ENCODE results near the gene ADCYAP1R1. TPM values are rescaled to one million over a fixed set of nuclear protein-coding genes. Genes with fewer than 3 reads are reported as not detected.

Gene ADCYAP1R1
- polyA plus RNA-seq, 3 donors, result not detected

GRCh38 chr7:31028006-31028405 is 24.1 kb upstream of the ADCYAP1R1 start:
- Histone ChIP-seq H3K79me2 (ENCODE audit: insufficient read depth, low read length) (no peaks in the 10 kb centered on the region), H3K4me2 (replicated peaks; ENCODE audit: extremely low read depth, low read length, poor library complexity, severe bottlenecking) (no peak overlapping the region), H2AFZ (ENCODE audit: insufficient read depth, low read depth, low read length, poor library complexity, severe bottlenecking) (no peak overlapping the region), H3K9ac (ENCODE audit: insufficient read depth, low read length, poor library complexity, severe bottlenecking) (no peak overlapping the region), H3K27me3 (ENCODE audit: control insufficient read depth in 2 of 2, insufficient read depth in 2 of 2, low read length in 2 of 2) (no peaks in the 10 kb centered on the region), H3K4me3 (replicated peaks in 1 of 3; ENCODE audit: low read depth in 2 of 3, low read length in 3 of 3) (no peak overlapping the region), H4K20me1 (ENCODE audit: insufficient read depth, low read length) (no peaks in the 10 kb centered on the region), H3K27ac (ENCODE audit: low read depth in 1 of 2, low read length in 2 of 2) (no peak overlapping the region), H3K9me3 (replicated peaks in 1 of 2; ENCODE audit: control insufficient read depth in 1 of 2, insufficient read depth in 1 of 2, low read length in 2 of 2) (no peaks in the 10 kb centered on the region), H3K4me1 (ENCODE audit: control insufficient read depth in 1 of 2, insufficient read depth in 2 of 2, low read length in 2 of 2) (no peaks in the 10 kb centered on the region), H3K36me3 (replicated peaks in 1 of 2; ENCODE audit: control insufficient read depth in 1 of 2, insufficient read depth in 2 of 2, low read length in 2 of 2) (no peaks in the 10 kb centered on the region)
- no peak for DNase-seq
- Mint-ChIP-seq H3K9me3 (peaks cover 0 to 11% (median 4%) of the 10 kb centered on the region in 7 donors), H3K27ac (no peak overlapping the region), H3K27me3 (ENCODE audit: low read depth in 3 of 3) (peaks cover 0 to 19% (median 8%) of the 10 kb centered on the region in 3 donors), H3K36me3 (no peaks in the 10 kb centered on the region), H3K4me1 (peaks cover 1% of the 10 kb centered on the region), H3K4me3 (no peak overlapping the region)
- TF ChIP-seq, protein P1, sequence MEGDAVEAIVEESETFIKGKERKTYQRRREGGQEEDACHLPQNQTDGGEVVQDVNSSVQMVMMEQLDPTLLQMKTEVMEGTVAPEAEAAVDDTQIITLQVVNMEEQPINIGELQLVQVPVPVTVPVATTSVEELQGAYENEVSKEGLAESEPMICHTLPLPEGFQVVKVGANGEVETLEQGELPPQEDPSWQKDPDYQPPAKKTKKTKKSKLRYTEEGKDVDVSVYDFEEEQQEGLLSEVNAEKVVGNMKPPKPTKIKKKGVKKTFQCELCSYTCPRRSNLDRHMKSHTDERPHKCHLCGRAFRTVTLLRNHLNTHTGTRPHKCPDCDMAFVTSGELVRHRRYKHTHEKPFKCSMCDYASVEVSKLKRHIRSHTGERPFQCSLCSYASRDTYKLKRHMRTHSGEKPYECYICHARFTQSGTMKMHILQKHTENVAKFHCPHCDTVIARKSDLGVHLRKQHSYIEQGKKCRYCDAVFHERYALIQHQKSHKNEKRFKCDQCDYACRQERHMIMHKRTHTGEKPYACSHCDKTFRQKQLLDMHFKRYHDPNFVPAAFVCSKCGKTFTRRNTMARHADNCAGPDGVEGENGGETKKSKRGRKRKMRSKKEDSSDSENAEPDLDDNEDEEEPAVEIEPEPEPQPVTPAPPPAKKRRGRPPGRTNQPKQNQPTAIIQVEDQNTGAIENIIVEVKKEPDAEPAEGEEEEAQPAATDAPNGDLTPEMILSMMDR (IDR thresholded peaks at IDR 0.05), result no peak
- 90% methylated on average over 5 of the region's 5 CpGs for whole genome bisulfite sequencing (ENCODE audit: insufficient coverage)
- intact Hi-C loops (cut with micrococcal nuclease), result no loop called here

GRCh38 chr7:31028417-31028992 is 23.6 kb upstream of the ADCYAP1R1 start:
- Histone ChIP-seq H3K9me3 (replicated peaks in 1 of 2; ENCODE audit: control insufficient read depth in 1 of 2, insufficient read depth in 1 of 2, low read length in 2 of 2) (no peaks in the 10 kb centered on the region), H3K27me3 (ENCODE audit: control insufficient read depth in 2 of 2, insufficient read depth in 2 of 2, low read length in 2 of 2) (no peaks in the 10 kb centered on the region), H3K4me1 (ENCODE audit: control insufficient read depth in 1 of 2, insufficient read depth in 2 of 2, low read length in 2 of 2) (no peaks in the 10 kb centered on the region), H2AFZ (ENCODE audit: insufficient read depth, low read depth, low read length, poor library complexity, severe bottlenecking) (no peak overlapping the region), H3K4me2 (replicated peaks; ENCODE audit: extremely low read depth, low read length, poor library complexity, severe bottlenecking) (no peak overlapping the region), H3K36me3 (replicated peaks in 1 of 2; ENCODE audit: control insufficient read depth in 1 of 2, insufficient read depth in 2 of 2, low read length in 2 of 2) (no peaks in the 10 kb centered on the region), H3K27ac (ENCODE audit: low read depth in 1 of 2, low read length in 2 of 2) (no peak overlapping the region), H4K20me1 (ENCODE audit: insufficient read depth, low read length) (no peaks in the 10 kb centered on the region), H3K4me3 (replicated peaks in 1 of 3; ENCODE audit: low read depth in 2 of 3, low read length in 3 of 3) (no peak overlapping the region), H3K79me2 (ENCODE audit: insufficient read depth, low read length) (no peaks in the 10 kb centered on the region), H3K9ac (ENCODE audit: insufficient read depth, low read length, poor library complexity, severe bottlenecking) (no peak overlapping the region)
- H3K4me1 Mint-ChIP-seq, result peaks cover 1% of the 10 kb centered on the region
- peaks cover 0 to 19% (median 6%) of the 10 kb centered on the region in 3 donors for H3K27me3 Mint-ChIP-seq (ENCODE audit: low read depth in 3 of 3)
- H3K4me3 Mint-ChIP-seq, result no peak overlapping the region
- intact Hi-C loops (cut with micrococcal nuclease), result no loop called here
- DNase-seq, result no peak
- peaks cover 0 to 11% (median 4%) of the 10 kb centered on the region in 7 donors for H3K9me3 Mint-ChIP-seq
- no peak overlapping the region for H3K27ac Mint-ChIP-seq
- H3K36me3 Mint-ChIP-seq, result no peaks in the 10 kb centered on the region
- TF ChIP-seq, protein P1 (IDR thresholded peaks at IDR 0.05), result no peak
- 95% methylated on average over 16 of the region's 18 CpGs for WGBS (ENCODE audit: insufficient coverage)
